ENCODE data around the gene GAPDH. TPM values are rescaled to one million over a fixed set of nuclear protein-coding genes. Genes with fewer than 3 reads are reported as not detected.
A peak's percentile ranks its signal among the peaks of the same experiment; 100 is the strongest.

Gene GAPDH
- polyA plus RNA-seq, 6 donors from 2014 or later: 607 to 1,152 (median 779) TPM

- Mint-ChIP-seq H3K27me3 (no peaks in the 10 kb centered on the region), H3K4me1 (peaks cover 13 to 25% (median 21%) of the 10 kb centered on the region in 3 donors), H3K36me3 (peaks cover 0 to 11% of the 10 kb centered on the region in 2 donors), H3K4me3 (peak overlapping the region in 3 of 8 donors; percentile 22 to 78 (median 26)), H3K27ac (peak overlapping the region in 2 of 6 donors; percentile 23 to 41), H3K9me3 (no peaks in the 10 kb centered on the region)
- no peak for ATAC-seq (ENCODE audit: low read depth in 2 of 2)
- DNase-seq: no peak
These were observed 7.3 kb downstream of the GAPDH start for GRCh38 chr12:6541371-6542165.

DNA sequence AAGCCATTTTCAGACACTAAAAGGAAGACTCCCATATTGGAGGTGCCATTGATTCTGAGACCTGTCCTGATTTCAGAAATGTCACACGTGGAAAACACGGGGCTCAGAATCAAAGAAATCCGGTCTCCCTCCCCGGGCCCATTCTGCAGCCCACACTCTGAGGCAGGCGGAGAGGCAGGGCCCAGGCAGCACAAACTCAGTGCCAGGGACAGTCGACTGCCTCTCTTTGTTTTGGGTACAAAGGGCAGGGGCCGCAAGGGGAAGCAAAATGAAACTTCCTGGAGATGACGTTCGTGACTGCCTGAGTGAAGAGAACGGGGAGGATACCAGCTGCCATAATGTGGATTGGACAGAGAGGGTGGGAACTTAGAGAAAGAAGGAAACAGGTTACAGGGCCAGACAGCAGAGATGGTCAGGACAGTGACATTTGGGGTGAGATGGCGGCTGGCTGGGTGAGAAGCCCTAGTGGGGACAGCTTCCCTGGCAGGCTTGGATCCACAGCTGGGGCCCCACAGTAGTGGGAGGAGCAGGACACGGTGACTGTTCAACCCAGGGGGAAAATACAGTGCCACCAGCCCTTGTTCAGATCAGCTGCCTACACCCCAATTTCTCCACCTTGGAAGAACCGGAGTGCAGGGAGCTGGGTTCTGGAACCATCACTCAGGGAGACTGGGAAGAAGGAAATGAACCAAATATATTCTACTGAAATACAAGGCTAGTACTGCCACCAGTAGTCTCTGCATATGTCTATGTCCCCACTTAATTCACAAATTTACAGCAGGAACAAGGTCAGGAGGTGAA, 8.1 kb downstream of the GAPDH start:
- Mint-ChIP-seq H3K36me3 (peaks cover 6 to 11% of the 10 kb centered on the region in 2 donors), H3K27ac (peak overlapping the region in 2 of 6 donors; percentile 38 to 44)

DNA sequence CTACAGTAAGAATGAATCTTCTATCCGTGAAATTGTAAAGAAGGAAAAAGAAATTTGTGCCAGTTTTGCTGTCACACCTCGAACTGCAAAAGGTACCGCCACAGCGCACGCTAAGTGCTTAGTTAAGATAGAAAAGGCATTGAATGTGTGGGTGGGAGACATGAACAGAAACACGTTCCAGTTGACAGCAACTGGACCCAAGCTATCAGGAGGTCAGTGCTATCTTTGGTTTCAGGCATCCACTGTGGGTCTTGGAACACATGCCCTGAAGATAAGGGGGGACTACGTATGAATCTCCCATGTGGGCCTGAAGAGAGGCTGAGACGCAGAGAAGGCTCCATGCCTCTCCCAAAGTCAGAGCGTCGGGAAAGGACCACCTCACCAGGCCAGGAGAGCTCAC, 11.7 kb downstream of the GAPDH start:
- Mint-ChIP-seq H3K27me3 (no peaks in the 10 kb centered on the region), H3K4me1 (peaks cover 0 to 10% (median 1%) of the 10 kb centered on the region in 3 donors), H3K27ac (no peak overlapping the region), H3K9me3 (no peaks in the 10 kb centered on the region), H3K36me3 (peaks cover 13 to 29% of the 10 kb centered on the region in 2 donors), H3K4me3 (no peak overlapping the region)
- no peak for ATAC-seq (ENCODE audit: low read depth in 2 of 2)
- no peak for DNase-seq

More for the DNA sequence above, 8.1 kb downstream of the GAPDH start:
- H3K27me3 Mint-ChIP-seq: no peaks in the 10 kb centered on the region
- H3K4me1 Mint-ChIP-seq: peaks cover 12 to 20% (median 18%) of the 10 kb centered on the region in 3 donors
- ATAC-seq (ENCODE audit: low read depth in 2 of 2) (no peak), DNase-seq (no peak)
- peak overlapping the region in 1 of 8 donors; percentile 41 for H3K4me3 Mint-ChIP-seq
- no peaks in the 10 kb centered on the region for H3K9me3 Mint-ChIP-seq

DNA sequence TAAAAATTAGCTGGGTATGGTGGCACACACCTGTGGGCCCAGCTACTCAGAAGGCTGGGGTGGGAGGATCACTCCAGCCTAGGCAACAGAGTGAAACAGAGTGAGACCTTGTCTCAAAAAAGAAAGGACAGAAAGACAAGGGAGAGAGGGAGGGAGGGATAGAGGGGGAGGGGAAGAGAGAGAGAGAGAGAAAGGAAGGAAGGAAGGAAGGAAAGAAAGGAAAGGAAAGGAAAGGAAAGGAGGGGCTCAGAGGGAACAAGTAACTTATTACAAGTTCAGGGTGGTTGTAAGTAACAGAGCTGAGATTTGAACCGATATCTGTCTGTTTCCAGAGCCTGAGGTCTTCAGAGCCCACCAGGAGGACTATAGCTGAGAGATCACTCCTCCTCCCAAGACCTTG, 13.2 kb downstream of the GAPDH start:
- Mint-ChIP-seq H3K27me3 (no peaks in the 10 kb centered on the region), H3K27ac (peak overlapping the region in 1 of 6 donors; percentile 76), H3K4me3 (no peak overlapping the region), H3K4me1 (peaks cover 4 to 18% (median 12%) of the 10 kb centered on the region in 3 donors), H3K9me3 (no peaks in the 10 kb centered on the region), H3K36me3 (peaks cover 13 to 29% of the 10 kb centered on the region in 2 donors)
- DNase-seq: no peak
- no peak for ATAC-seq (ENCODE audit: low read depth in 2 of 2)

GRCh38 chr12:6547987-6548386, 13.7 kb downstream of the GAPDH start:
- H3K4me1 Mint-ChIP-seq: peaks cover 6 to 21% (median 16%) of the 10 kb centered on the region in 3 donors
- H3K4me3 Mint-ChIP-seq: peak overlapping the region in 1 of 8 donors; percentile 33
- peaks cover 13 to 29% of the 10 kb centered on the region in 2 donors for H3K36me3 Mint-ChIP-seq
- no peaks in the 10 kb centered on the region for H3K9me3 Mint-ChIP-seq
- H3K27ac Mint-ChIP-seq: no peak overlapping the region
- ATAC-seq (ENCODE audit: low read depth in 2 of 2) (no peak), DNase-seq (no peak)
- no peaks in the 10 kb centered on the region for H3K27me3 Mint-ChIP-seq

- DNase-seq: no peak
- no peaks in the 10 kb centered on the region for H3K9me3 Mint-ChIP-seq
- peaks cover 13 to 29% of the 10 kb centered on the region in 2 donors for H3K36me3 Mint-ChIP-seq
- no peak overlapping the region for H3K27ac Mint-ChIP-seq
- peaks cover 9 to 21% (median 17%) of the 10 kb centered on the region in 3 donors for H3K4me1 Mint-ChIP-seq
- no peak for ATAC-seq (ENCODE audit: low read depth in 2 of 2)
- no peaks in the 10 kb centered on the region for H3K27me3 Mint-ChIP-seq
- no peak overlapping the region for H3K4me3 Mint-ChIP-seq
These were observed 14.2 kb downstream of the GAPDH start for GRCh38 chr12:6548556-6548955.

- Mint-ChIP-seq H3K36me3 (peaks cover 13 to 29% of the 10 kb centered on the region in 2 donors), H3K27ac (no peak overlapping the region), H3K27me3 (no peaks in the 10 kb centered on the region), H3K9me3 (no peaks in the 10 kb centered on the region), H3K4me3 (no peak overlapping the region), H3K4me1 (peaks cover 15 to 23% (median 21%) of the 10 kb centered on the region in 3 donors)
- ATAC-seq (ENCODE audit: low read depth in 2 of 2): no peak
- DNase-seq: no peak
These were observed 14.8 kb downstream of the GAPDH start for GRCh38 chr12:6548966-6549683.

GRCh38 chr12:6549684-6550151, 15.4 kb downstream of the GAPDH start:
- ATAC-seq (ENCODE audit: low read depth in 2 of 2) (no peak), DNase-seq (no peak)
- Mint-ChIP-seq H3K27me3 (no peaks in the 10 kb centered on the region), H3K27ac (no peak overlapping the region), H3K9me3 (no peaks in the 10 kb centered on the region), H3K4me1 (peaks cover 21 to 29% (median 27%) of the 10 kb centered on the region in 3 donors), H3K4me3 (no peak overlapping the region), H3K36me3 (peaks cover 13 to 29% of the 10 kb centered on the region in 2 donors)

GRCh38 chr12:6550294-6551062, 16.2 kb downstream of the GAPDH start:
- peaks cover 26 to 35% (median 34%) of the 10 kb centered on the region in 3 donors for H3K4me1 Mint-ChIP-seq
- H3K27ac Mint-ChIP-seq: no peak overlapping the region
- ATAC-seq (ENCODE audit: low read depth in 2 of 2): no peak

DNA sequence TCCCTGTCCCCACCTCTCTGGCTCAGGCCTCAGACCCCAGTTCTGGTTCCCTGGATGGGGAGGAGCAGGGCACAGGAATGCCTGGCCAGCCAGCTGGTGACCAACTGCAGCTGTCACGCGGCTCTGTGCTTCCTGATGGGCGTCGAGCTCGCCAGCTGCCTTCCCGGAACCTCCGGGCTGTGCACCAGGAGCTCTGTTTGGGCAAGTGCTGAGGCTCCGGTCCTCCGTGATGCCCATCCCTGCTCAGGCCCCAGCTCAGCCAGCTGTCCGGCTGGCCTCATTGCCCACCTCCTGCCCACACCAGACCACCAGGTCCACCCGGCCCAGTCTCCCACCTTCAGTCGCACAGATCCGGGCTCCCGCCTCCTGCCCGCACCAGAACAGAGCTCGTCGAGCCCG, 16.7 kb downstream of the GAPDH start:
- no peak overlapping the region for H3K27ac Mint-ChIP-seq
- ATAC-seq (ENCODE audit: low read depth in 2 of 2) (no peak), DNase-seq (no peak)
- peaks cover 26 to 35% (median 34%) of the 10 kb centered on the region in 3 donors for H3K4me1 Mint-ChIP-seq
- no peaks in the 10 kb centered on the region for H3K9me3 Mint-ChIP-seq
- no peaks in the 10 kb centered on the region for H3K27me3 Mint-ChIP-seq
- peak overlapping the region in 1 of 8 donors; percentile 62 for H3K4me3 Mint-ChIP-seq
- peaks cover 7 to 29% of the 10 kb centered on the region in 2 donors for H3K36me3 Mint-ChIP-seq

More at GRCh38 chr12:6550294-6551062, 16.2 kb downstream of the GAPDH start:
- H3K4me3 Mint-ChIP-seq: no peak overlapping the region
- DNase-seq: no peak
- H3K27me3 Mint-ChIP-seq: no peaks in the 10 kb centered on the region
- no peaks in the 10 kb centered on the region for H3K9me3 Mint-ChIP-seq
- peaks cover 13 to 29% of the 10 kb centered on the region in 2 donors for H3K36me3 Mint-ChIP-seq

GRCh38 chr12:6551496-6552139, 17.3 kb downstream of the GAPDH start:
- Mint-ChIP-seq H3K4me1 (peaks cover 29 to 39% (median 35%) of the 10 kb centered on the region in 3 donors), H3K36me3 (peaks cover 6 to 29% of the 10 kb centered on the region in 2 donors), H3K27ac (no peak overlapping the region), H3K27me3 (no peaks in the 10 kb centered on the region), H3K9me3 (no peaks in the 10 kb centered on the region), H3K4me3 (peak overlapping the region in 1 of 8 donors; percentile 62)
- DNase-seq (no peak), ATAC-seq (ENCODE audit: low read depth in 2 of 2) (no peak)

GRCh38 chr12:6552140-6552551, 17.8 kb downstream of the GAPDH start:
- Mint-ChIP-seq H3K9me3 (no peaks in the 10 kb centered on the region), H3K27me3 (no peaks in the 10 kb centered on the region), H3K36me3 (peaks cover 6 to 25% of the 10 kb centered on the region in 2 donors), H3K27ac (no peak overlapping the region), H3K4me3 (peak overlapping the region in 1 of 8 donors; percentile 62), H3K4me1 (peaks cover 34 to 41% (median 35%) of the 10 kb centered on the region in 3 donors)
- no peak for ATAC-seq (ENCODE audit: low read depth in 2 of 2)
- no peak for DNase-seq
